Activated naive CD4-positive, alpha-beta T cell treated with anti-CD3 and anti-CD28 coated beads, Interleukin-2, amount 50 U/mL, for 24 hours (primary cell): Measurements from ENCODE around the gene CPHXL.

ENCODE experiments used
- H3K27ac Mint-ChIP-seq: one replicate; pipeline ENCODE4 v1.8.0; 2021; ENCODE audit warnings: mild to moderate bottlenecking, mixed read lengths
- H3K27me3 Mint-ChIP-seq: one replicate; pipeline ENCODE4 v1.8.0; 2021; ENCODE audit warnings: mixed read lengths
- H3K36me3 Mint-ChIP-seq: one replicate; pipeline ENCODE4 v1.8.0; 2021; ENCODE audit warnings: mixed read lengths
- H3K4me1 Mint-ChIP-seq: one replicate; pipeline ENCODE4 v1.8.0; 2021; ENCODE audit warnings: mixed read lengths
- H3K4me3 Mint-ChIP-seq: one replicate; pipeline ENCODE4 v1.8.0; 2021; ENCODE audit warnings: mild to moderate bottlenecking, mixed read lengths
- H3K9me3 Mint-ChIP-seq: one replicate; pipeline ENCODE4 v1.8.0; 2021; ENCODE audit warnings: mixed read lengths

Gene CPHXL

DNA sequence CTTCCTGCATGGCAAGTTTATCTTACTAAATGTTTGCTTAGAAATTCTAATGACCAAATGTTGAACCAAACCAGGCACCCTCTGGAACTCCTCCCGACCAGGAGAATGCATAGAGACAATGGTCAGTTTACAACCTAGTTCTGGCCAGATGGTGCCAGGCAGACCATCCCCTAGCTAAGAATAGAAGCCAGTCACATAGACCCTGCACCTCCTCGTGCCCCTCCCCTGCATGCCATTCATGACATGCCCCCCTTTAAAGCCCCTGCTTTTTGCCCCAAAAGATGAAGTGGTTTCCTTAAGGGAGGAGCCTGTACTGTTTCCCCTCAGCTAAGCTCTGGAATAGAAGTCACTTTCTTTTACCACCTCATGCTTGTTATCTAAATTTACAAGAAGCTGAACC is 6.6 kb upstream of the CPHXL start:
- H3K36me3 Mint-ChIP-seq, result no peaks in the 10 kb centered on the region
- no peaks in the 10 kb centered on the region for H3K27me3 Mint-ChIP-seq
- H3K9me3 Mint-ChIP-seq, result no peaks in the 10 kb centered on the region
- no peak overlapping the region for H3K4me3 Mint-ChIP-seq
- H3K4me1 Mint-ChIP-seq, result no peaks in the 10 kb centered on the region
- no peak overlapping the region for H3K27ac Mint-ChIP-seq

DNA sequence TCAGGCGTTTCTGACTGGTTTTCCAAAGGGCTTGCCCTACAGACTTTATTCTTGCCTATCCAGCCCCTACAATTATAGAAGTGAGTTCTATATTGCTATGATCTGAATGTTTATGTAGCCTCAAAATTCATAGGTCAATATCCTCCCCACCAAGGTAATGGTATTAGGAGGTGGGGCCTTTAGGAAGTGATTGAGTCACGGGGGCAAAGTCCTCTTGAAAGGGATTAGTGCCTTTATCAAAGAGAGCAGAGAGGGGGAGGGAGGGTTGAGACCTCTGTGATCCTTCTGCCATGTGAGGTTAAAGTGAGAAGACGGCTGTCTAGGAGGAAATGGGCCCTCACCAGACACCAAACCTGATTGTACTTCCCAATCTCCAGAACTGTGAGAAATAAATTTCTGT is 931 bp upstream of the CPHXL start:
- no peaks in the 10 kb centered on the region for H3K4me1 Mint-ChIP-seq
- no peaks in the 10 kb centered on the region for H3K36me3 Mint-ChIP-seq
- H3K27me3 Mint-ChIP-seq, result no peaks in the 10 kb centered on the region
- H3K27ac Mint-ChIP-seq, result no peak overlapping the region
- H3K9me3 Mint-ChIP-seq, result no peaks in the 10 kb centered on the region
- H3K4me3 Mint-ChIP-seq, result no peak overlapping the region

DNA sequence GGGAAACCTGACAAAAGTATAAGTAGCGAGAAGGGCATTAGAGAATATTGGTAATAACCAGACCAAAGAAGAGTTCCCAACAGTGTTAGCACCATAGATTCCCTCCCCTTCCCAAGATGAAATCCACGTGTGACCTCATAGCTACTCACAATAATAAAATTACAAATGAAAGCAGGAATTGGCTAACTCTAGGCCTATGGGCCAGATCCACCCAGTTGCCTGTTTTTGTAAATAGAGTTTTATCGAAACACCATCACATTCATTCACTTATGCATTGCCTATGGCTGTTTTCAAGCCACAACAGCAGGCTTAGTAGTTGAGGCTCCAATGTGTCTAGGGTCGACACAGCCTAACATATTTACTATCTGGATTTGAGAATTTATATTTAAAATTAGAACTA is 7.8 kb downstream of the CPHXL start:
- Mint-ChIP-seq H3K36me3 (peaks cover 3% of the 10 kb centered on the region), H3K4me3 (no peak overlapping the region), H3K4me1 (no peaks in the 10 kb centered on the region), H3K27me3 (peaks cover 5% of the 10 kb centered on the region), H3K9me3 (peaks cover 7% of the 10 kb centered on the region), H3K27ac (no peak overlapping the region)

DNA sequence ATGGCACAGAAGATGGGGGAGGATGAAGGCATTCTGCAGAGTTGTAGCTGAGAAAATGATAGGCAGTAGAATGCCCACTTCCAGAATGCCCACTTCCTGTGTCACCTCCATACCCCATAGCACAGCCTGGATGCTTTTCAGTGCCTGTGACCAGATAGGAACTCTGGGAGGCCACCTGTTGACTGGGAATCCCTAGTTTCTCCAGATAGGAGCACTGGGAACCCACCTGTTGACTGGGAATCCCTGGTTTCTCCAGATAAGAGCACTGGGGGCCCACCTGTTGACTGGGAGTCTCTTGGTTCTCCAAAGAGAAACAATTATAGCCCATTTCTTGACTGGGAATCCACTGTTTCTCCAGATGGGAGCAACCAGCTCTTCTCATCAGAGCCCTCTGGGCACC is 11.6 kb downstream of the CPHXL start:
- Mint-ChIP-seq H3K4me1 (no peaks in the 10 kb centered on the region), H3K27ac (no peak overlapping the region), H3K27me3 (peaks cover 5% of the 10 kb centered on the region), H3K36me3 (peaks cover 6% of the 10 kb centered on the region), H3K4me3 (no peak overlapping the region), H3K9me3 (peaks cover 6% of the 10 kb centered on the region)

GRCh38 chr16:75710344-75710743 is 15.9 kb downstream of the CPHXL start:
- H3K27me3 Mint-ChIP-seq, result peaks cover 2% of the 10 kb centered on the region
- H3K9me3 Mint-ChIP-seq, result peaks cover 6% of the 10 kb centered on the region
- no peaks in the 10 kb centered on the region for H3K4me1 Mint-ChIP-seq
- H3K27ac Mint-ChIP-seq, result no peak overlapping the region
- H3K4me3 Mint-ChIP-seq, result no peak overlapping the region
- peaks cover 4% of the 10 kb centered on the region for H3K36me3 Mint-ChIP-seq

DNA sequence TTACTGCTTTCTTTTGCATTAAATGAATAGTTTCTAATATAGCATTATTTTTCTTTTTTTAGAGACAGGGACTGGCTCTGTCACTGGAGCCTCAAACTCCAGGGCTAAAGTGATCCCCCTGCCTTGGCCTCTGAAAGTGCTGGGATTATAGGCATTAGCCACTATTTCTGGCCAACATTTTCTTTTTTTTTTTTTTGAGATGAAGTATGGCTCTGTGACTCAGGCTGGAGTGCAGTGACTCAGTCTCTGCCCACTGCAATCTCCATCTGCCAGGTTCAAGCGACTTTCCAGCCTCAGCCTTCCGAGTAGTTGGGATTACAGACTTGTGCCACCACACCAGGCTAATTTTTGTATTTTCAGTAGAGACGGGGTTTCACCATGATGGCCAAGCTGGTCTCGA is 23.0 kb downstream of the CPHXL start:
- Mint-ChIP-seq H3K27me3 (peaks cover 2% of the 10 kb centered on the region), H3K36me3 (no peaks in the 10 kb centered on the region), H3K27ac (no peak overlapping the region), H3K4me1 (no peaks in the 10 kb centered on the region), H3K9me3 (no peaks in the 10 kb centered on the region), H3K4me3 (no peak overlapping the region)

DNA sequence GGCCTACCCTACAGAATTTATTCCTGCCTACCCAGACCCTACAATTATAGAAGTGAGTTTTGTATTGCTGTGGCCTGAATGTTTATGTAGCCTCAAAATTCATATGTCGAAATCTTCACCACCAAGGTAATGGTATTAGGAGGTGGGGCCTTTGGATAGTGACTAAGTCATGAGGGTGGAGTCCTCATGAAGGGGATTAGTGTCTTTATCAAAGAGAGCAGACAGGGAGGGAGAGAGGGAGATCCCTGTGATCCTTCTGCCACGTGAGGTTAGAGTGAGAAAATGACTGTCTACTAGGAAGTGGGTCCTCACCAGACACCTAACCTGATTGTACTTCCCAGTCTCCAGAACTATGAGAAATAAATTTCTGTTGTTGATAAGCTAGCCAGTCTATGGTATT is 24.0 kb downstream of the CPHXL start:
- H3K9me3 Mint-ChIP-seq, result no peaks in the 10 kb centered on the region
- no peaks in the 10 kb centered on the region for H3K36me3 Mint-ChIP-seq
- peaks cover 2% of the 10 kb centered on the region for H3K27me3 Mint-ChIP-seq
- no peak overlapping the region for H3K27ac Mint-ChIP-seq
- no peaks in the 10 kb centered on the region for H3K4me1 Mint-ChIP-seq
- no peak overlapping the region for H3K4me3 Mint-ChIP-seq

- H3K27ac Mint-ChIP-seq, result no peak within 1 kb of the TSS
- no peaks in the 10 kb centered on the region for H3K9me3 Mint-ChIP-seq
- peaks cover 2% of the 10 kb centered on the region for H3K27me3 Mint-ChIP-seq
- H3K4me1 Mint-ChIP-seq, result no peaks in the 10 kb centered on the region
- H3K36me3 Mint-ChIP-seq, result no peaks in the 10 kb centered on the region
- H3K4me3 Mint-ChIP-seq, result no peak within 1 kb of the TSS
Observed at GRCh38 chr16:75701361-75701760, 24.9 kb downstream of the CPHXL start, which contains the start of gene DUXB. DUXB (minus strand) TSS chr16:75701461; CDS start chr16:75701418, 43 bp downstream.

- Mint-ChIP-seq H3K4me1 (no peaks in the 10 kb centered on the region), H3K27ac (no peak overlapping the region), H3K9me3 (no peaks in the 10 kb centered on the region), H3K36me3 (no peaks in the 10 kb centered on the region), H3K27me3 (no peaks in the 10 kb centered on the region), H3K4me3 (no peak overlapping the region)
Observed at GRCh38 chr16:75697571-75697970, 28.7 kb downstream of the CPHXL start.

DNA sequence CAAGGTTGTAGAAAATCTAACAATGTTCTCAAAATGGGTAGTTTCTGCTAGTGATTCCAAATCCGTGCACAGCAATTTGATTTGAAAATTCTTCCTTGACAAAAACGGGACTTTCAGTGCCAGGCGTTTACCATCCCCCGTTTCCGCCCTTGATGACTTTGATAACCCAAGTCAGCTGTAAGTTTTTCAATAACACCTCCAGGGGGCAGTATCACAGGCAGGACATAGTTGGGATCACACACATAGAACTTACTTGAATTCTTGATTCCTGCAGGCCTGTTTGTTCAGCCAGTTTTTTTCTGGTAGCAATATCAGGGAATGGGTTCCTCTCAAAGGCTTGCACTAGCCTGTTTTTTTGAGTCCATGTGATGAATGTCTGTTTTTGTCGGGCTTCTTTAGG is 30.6 kb downstream of the CPHXL start:
- no peaks in the 10 kb centered on the region for H3K27me3 Mint-ChIP-seq
- no peak overlapping the region for H3K27ac Mint-ChIP-seq
- no peaks in the 10 kb centered on the region for H3K36me3 Mint-ChIP-seq
- H3K4me3 Mint-ChIP-seq, result no peak overlapping the region
- H3K4me1 Mint-ChIP-seq, result no peaks in the 10 kb centered on the region
- H3K9me3 Mint-ChIP-seq, result no peaks in the 10 kb centered on the region

DNA sequence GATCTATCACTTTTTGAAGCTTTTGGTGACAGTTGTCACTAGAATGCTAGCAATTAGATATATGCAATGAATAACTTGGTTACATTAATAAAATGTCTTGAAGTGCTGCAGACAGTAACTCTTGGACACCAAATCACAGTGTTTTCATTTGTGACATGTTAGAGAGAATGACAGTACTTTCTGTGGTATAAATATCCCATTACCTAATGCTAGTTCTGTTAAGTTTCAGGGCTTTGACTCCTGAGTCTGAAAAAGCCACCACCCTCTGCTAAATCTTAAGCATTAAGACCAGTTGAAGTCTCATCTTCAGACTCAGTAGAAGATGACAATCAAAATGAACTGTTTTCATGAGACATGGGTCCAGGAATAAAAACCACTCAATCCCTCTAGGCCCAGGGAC is 38.9 kb downstream of the CPHXL start:
- Mint-ChIP-seq H3K27ac (no peak overlapping the region), H3K36me3 (peaks cover 2% of the 10 kb centered on the region), H3K4me3 (no peak overlapping the region), H3K27me3 (no peaks in the 10 kb centered on the region), H3K9me3 (no peaks in the 10 kb centered on the region), H3K4me1 (no peaks in the 10 kb centered on the region)

GRCh38 chr16:75682308-75682707 is 44.0 kb downstream of the CPHXL start:
- H3K9me3 Mint-ChIP-seq, result no peaks in the 10 kb centered on the region
- H3K4me1 Mint-ChIP-seq, result no peaks in the 10 kb centered on the region
- H3K27ac Mint-ChIP-seq, result no peak overlapping the region
- H3K27me3 Mint-ChIP-seq, result no peaks in the 10 kb centered on the region
- H3K4me3 Mint-ChIP-seq, result no peak overlapping the region
- H3K36me3 Mint-ChIP-seq, result no peaks in the 10 kb centered on the region

GRCh38 chr16:75679366-75679765 is 46.9 kb downstream of the CPHXL start:
- Mint-ChIP-seq H3K4me1 (no peaks in the 10 kb centered on the region), H3K36me3 (no peaks in the 10 kb centered on the region), H3K27ac (no peak overlapping the region), H3K27me3 (no peaks in the 10 kb centered on the region), H3K4me3 (no peak overlapping the region), H3K9me3 (no peaks in the 10 kb centered on the region)

- Mint-ChIP-seq H3K36me3 (no peaks in the 10 kb centered on the region), H3K4me3 (no peak within 1 kb of the TSS), H3K27me3 (no peaks in the 10 kb centered on the region), H3K27ac (no peak within 1 kb of the TSS), H3K4me1 (no peaks in the 10 kb centered on the region), H3K9me3 (no peaks in the 10 kb centered on the region)
Observed at GRCh38 chr16:75676909-75677308, 49.4 kb downstream of the CPHXL start, which contains the start of gene CPHXL2. CPHXL2 (minus strand) TSS chr16:75677009; CDS start chr16:75676999, 10 bp downstream.

DNA sequence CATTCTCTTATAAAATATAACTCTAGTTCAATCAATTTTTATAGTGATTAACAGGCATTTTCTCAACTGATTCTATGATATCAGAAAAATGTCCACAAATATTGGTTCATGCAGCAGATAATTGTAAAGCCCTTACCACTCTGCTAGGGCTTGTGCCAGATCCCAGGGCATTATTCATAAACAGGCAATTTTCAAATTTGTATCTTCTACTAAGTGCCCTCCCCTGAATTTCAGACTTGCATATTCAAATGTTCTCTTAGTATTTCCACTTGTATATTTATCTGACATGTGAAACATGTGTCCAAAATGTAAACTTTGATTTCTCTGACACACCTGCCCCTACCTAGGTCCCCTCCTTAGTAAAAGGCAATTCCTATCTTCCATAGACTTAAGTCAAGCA is 58.8 kb downstream of the CPHXL start:
- Mint-ChIP-seq H3K27me3 (no peaks in the 10 kb centered on the region), H3K9me3 (no peaks in the 10 kb centered on the region), H3K4me3 (no peak overlapping the region), H3K27ac (no peak overlapping the region), H3K4me1 (no peaks in the 10 kb centered on the region), H3K36me3 (no peaks in the 10 kb centered on the region)
